HL-60/S4 treated with phorbol 12-myristate 13-acetate at 8.2 ng/mL for 4 days and 3 days (cell line): ENCODE results near the gene MED29.
"Not testable (repeated sequence)": the region's sequence is repeated elsewhere in the genome, so short reads cannot be mapped to it uniquely, and the experiment has no call there.

Source experiments
- in situ Hi-C: fragments of 300-500 bp; cut with MboI; formaldehyde crosslinking; loops from 2 replicates; pipeline ENCODE4 v1.15.0; 2022; ENCODE audit warnings: low sequenced_read_pairs

The MED29 gene

GRCh38 chr19:39369200-39369599 is 22.0 kb upstream of the MED29 start:
- in situ Hi-C loops: no loop called here

- in situ Hi-C loops: no loop called here
Measured at GRCh38 chr19:39370735-39371134, 20.4 kb upstream of the MED29 start.

- in situ Hi-C loops: no loop called here
Measured at GRCh38 chr19:39372047-39372802, 19.0 kb upstream of the MED29 start.

- in situ Hi-C loops: no loop called here
Measured at GRCh38 chr19:39372941-39373340, 18.2 kb upstream of the MED29 start.

GRCh38 chr19:39375929-39376328 is 15.2 kb upstream of the MED29 start:
- in situ Hi-C loops: no loop called here

GRCh38 chr19:39377373-39378362 is 13.5 kb upstream of the MED29 start:
- in situ Hi-C loops: no loop called here

- in situ Hi-C loops: not testable (repeated sequence)
Measured at GRCh38 chr19:39379366-39379765, 11.8 kb upstream of the MED29 start.

- in situ Hi-C loops: no loop called here
Measured at GRCh38 chr19:39379865-39380396, 11.2 kb upstream of the MED29 start.

GRCh38 chr19:39380521-39381502 is 10.4 kb upstream of the MED29 start:
- in situ Hi-C loops: no loop called here

GRCh38 chr19:39381910-39382611 is 9.1 kb upstream of the MED29 start:
- in situ Hi-C loops: no loop called here

GRCh38 chr19:39382991-39383828 is 8.0 kb upstream of the MED29 start:
- in situ Hi-C loops: no loop called here

- in situ Hi-C loops: no loop called here
Measured at GRCh38 chr19:39384839-39385568, 6.2 kb upstream of the MED29 start.

- in situ Hi-C loops: no loop called here
Measured at GRCh38 chr19:39385629-39386411, 5.4 kb upstream of the MED29 start.

GRCh38 chr19:39386557-39386956 is 4.6 kb upstream of the MED29 start:
- in situ Hi-C loops: no loop called here

- in situ Hi-C loops: no loop called here
Measured at GRCh38 chr19:39388657-39389056, 2.5 kb upstream of the MED29 start.

- in situ Hi-C loops: no loop called here
Measured at GRCh38 chr19:39389631-39390414, 1.4 kb upstream of the MED29 start.

GRCh38 chr19:39390451-39390750 is 777 bp upstream of the MED29 start:
- in situ Hi-C loops: no loop called here
